Activated CD8-positive, alpha-beta memory T cell treated with anti-CD3 and anti-CD28 coated beads, Interleukin-2, amount 50 U/mL, for 24 hours (primary cell): ENCODE results near the gene BARHL2.

Experiments used
- DNase-seq: peaks from one replicate; pipeline ENCODE4 v3.0.0-alpha.2; 2020; ENCODE audit errors: extremely low read depth

The BARHL2 gene

GRCh38 chr1:90724926-90725656, 8.0 kb upstream of the BARHL2 start:
- no peak for DNase-seq

GRCh38 chr1:90724361-90724760, 7.3 kb upstream of the BARHL2 start:
- no peak for DNase-seq

- DNase-seq: no peak
Observed at GRCh38 chr1:90723590-90724108, 6.5 kb upstream of the BARHL2 start.

- DNase-seq: no peak
Observed at GRCh38 chr1:90722874-90723589, 5.9 kb upstream of the BARHL2 start.

- peak; percentile 26 for DNase-seq
Observed at GRCh38 chr1:90721210-90722194, 4.4 kb upstream of the BARHL2 start.

- DNase-seq: no peak
Observed at GRCh38 chr1:90720145-90720636, 3.1 kb upstream of the BARHL2 start.

- DNase-seq: no peak
Observed at GRCh38 chr1:90719330-90720144, 2.4 kb upstream of the BARHL2 start.

- DNase-seq: no peak
Observed at GRCh38 chr1:90718411-90719329, 1.6 kb upstream of the BARHL2 start.

- no peak for DNase-seq
Observed at GRCh38 chr1:90717665-90718410, 736 bp upstream of the BARHL2 start.

- no peak for DNase-seq
Observed at GRCh38 chr1:90717356-90717664, 208 bp upstream of the BARHL2 start.

GRCh38 chr1:90716243-90716551, 905 bp downstream of the BARHL2 start:
- no peak for DNase-seq

- no peak for DNase-seq
Observed at GRCh38 chr1:90715309-90715708, 1.8 kb downstream of the BARHL2 start.

- DNase-seq: no peak
Observed at GRCh38 chr1:90714521-90714951, 2.6 kb downstream of the BARHL2 start.

GRCh38 chr1:90713741-90714509, 3.2 kb downstream of the BARHL2 start:
- no peak for DNase-seq

- DNase-seq: no peak
Observed at GRCh38 chr1:90712915-90713730, 4.0 kb downstream of the BARHL2 start.

GRCh38 chr1:90712153-90712856, 4.8 kb downstream of the BARHL2 start:
- DNase-seq: no peak

GRCh38 chr1:90711696-90712095, 5.4 kb downstream of the BARHL2 start:
- DNase-seq: no peak
